ENCODE measurements around the gene CAPN12.
"Not testable (repeated sequence)": the region's sequence is repeated elsewhere in the genome, so short reads cannot be mapped to it uniquely, and the experiment has no call there.

Gene CAPN12

GRCh38 chr19:38771569-38771968 is 27.3 kb upstream of the CAPN12 start:
- DNase-seq (ENCODE audit: low read depth in 3 of 3): not testable (repeated sequence)

- not testable (repeated sequence) for DNase-seq (ENCODE audit: low read depth in 3 of 3)
Measured at GRCh38 chr19:38770949-38771275, 26.6 kb upstream of the CAPN12 start.

- DNase-seq (ENCODE audit: low read depth in 3 of 3): not testable (repeated sequence)
Measured at GRCh38 chr19:38770228-38770948, 26.1 kb upstream of the CAPN12 start.

GRCh38 chr19:38769635-38770211 is 25.4 kb upstream of the CAPN12 start:
- peak; percentile 78 to 82 (median 79) for DNase-seq (ENCODE audit: low read depth in 3 of 3)

- no peak for DNase-seq (ENCODE audit: low read depth in 3 of 3)
Measured at GRCh38 chr19:38766276-38767047, 22.2 kb upstream of the CAPN12 start.

GRCh38 chr19:38765214-38765613 is 20.9 kb upstream of the CAPN12 start:
- DNase-seq (ENCODE audit: low read depth in 3 of 3): no peak

GRCh38 chr19:38763795-38764220 is 19.5 kb upstream of the CAPN12 start:
- no peak for DNase-seq (ENCODE audit: low read depth in 3 of 3)

- not testable (repeated sequence) for DNase-seq (ENCODE audit: low read depth in 3 of 3)
Measured at GRCh38 chr19:38761884-38762389, 17.7 kb upstream of the CAPN12 start.

GRCh38 chr19:38760805-38761517 is 16.7 kb upstream of the CAPN12 start:
- not testable (repeated sequence) for DNase-seq (ENCODE audit: low read depth in 3 of 3)

- DNase-seq (ENCODE audit: low read depth in 3 of 3): no peak
Measured at GRCh38 chr19:38759590-38760003, 15.3 kb upstream of the CAPN12 start.

GRCh38 chr19:38754196-38754595 is 9.9 kb upstream of the CAPN12 start:
- not testable (repeated sequence) for DNase-seq (ENCODE audit: low read depth in 3 of 3)

- DNase-seq (ENCODE audit: low read depth in 3 of 3): not testable (repeated sequence)
Measured at GRCh38 chr19:38753783-38754182, 9.5 kb upstream of the CAPN12 start.

GRCh38 chr19:38745316-38745715 is 1.0 kb upstream of the CAPN12 start:
- DNase-seq (ENCODE audit: low read depth in 3 of 3): no peak

- DNase-seq (ENCODE audit: low read depth in 3 of 3): no peak
Measured at GRCh38 chr19:38744874-38745273, 600 bp upstream of the CAPN12 start.

- DNase-seq (ENCODE audit: low read depth in 3 of 3): no peak
Measured at GRCh38 chr19:38743394-38744297, 628 bp downstream of the CAPN12 start.

- no peak for DNase-seq (ENCODE audit: low read depth in 3 of 3)
Measured at GRCh38 chr19:38742906-38743305, 1.4 kb downstream of the CAPN12 start.

- no peak for DNase-seq (ENCODE audit: low read depth in 3 of 3)
Measured at GRCh38 chr19:38742296-38742695, 2.0 kb downstream of the CAPN12 start.

- DNase-seq (ENCODE audit: low read depth in 3 of 3): no peak
Measured at GRCh38 chr19:38741670-38742069, 2.6 kb downstream of the CAPN12 start.

GRCh38 chr19:38740932-38741331 is 3.3 kb downstream of the CAPN12 start:
- no peak for DNase-seq (ENCODE audit: low read depth in 3 of 3)

- DNase-seq (ENCODE audit: low read depth in 3 of 3): no peak
Measured at GRCh38 chr19:38740257-38740592, 4.0 kb downstream of the CAPN12 start.
